ENCODE results near the gene GAS7. TPM values are rescaled to one million over a fixed set of nuclear protein-coding genes. Genes with fewer than 3 reads are reported as not detected.

GAS7 gene
- total RNA-seq, 1 experiment from 2014 or later, result 20.3 TPM

GRCh38 chr17:9982159-9982558 is 216.2 kb downstream of the GAS7 start:
- DNase-seq (ENCODE audit: low read depth), result no peak

DNA sequence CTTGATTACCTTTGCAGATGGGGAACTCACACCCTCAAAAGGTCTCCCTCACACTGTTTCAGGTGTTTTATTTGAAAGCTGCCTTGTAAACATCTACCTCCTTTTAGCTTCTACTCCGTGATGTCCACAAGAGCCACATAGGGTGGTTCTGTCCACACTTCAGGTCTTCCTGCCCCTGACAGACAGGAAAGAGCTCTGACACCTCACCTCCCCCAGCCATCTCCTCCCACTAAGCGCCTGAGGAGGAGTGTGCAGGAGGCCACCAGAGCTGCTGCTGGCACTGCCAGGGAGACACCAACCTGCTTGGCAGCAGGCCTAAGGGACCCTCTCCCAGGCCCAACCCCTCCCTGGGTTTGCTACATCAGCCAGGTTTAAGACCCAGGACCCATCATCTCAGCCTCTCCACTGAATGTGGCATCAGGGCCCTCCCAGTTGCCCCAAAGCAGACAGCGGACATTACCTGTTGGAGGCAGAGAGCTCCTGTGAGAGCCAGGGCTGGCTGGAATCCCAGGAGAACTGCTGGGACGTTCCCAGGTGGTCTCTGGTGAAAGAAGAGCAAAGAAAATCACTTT is 217.0 kb downstream of the GAS7 start:
- no peak for DNase-seq (ENCODE audit: low read depth)

DNA sequence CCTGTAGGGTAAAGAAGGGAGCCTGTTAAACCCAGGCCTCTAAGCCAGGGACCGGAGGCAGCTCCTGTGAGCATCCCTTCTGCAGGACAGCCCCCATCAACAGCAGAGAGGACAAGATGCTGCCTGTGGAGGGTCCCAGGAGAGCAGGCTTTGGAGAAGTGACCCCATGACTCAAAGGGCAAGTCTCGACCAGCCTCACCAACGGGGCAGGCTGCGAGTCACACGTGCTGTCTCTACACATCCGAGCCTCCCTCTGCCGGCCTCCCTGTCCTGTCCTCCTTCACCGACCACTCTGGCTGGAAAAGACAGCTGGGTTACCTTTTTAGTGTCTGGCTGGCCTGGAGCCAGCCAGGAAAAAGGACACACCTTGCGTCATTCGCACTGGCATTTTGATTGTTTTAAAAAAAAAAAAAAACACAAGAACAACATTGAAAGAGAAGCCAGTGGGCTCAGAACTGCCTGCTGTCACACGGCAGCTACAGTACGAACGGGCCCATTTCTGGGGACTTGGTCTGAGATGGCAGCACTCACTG is 218.9 kb downstream of the GAS7 start:
- peak; percentile 27 for DNase-seq (ENCODE audit: low read depth)

GRCh38 chr17:9977180-9977575 is 221.2 kb downstream of the GAS7 start:
- peak; percentile 46 for DNase-seq (ENCODE audit: low read depth)

DNA sequence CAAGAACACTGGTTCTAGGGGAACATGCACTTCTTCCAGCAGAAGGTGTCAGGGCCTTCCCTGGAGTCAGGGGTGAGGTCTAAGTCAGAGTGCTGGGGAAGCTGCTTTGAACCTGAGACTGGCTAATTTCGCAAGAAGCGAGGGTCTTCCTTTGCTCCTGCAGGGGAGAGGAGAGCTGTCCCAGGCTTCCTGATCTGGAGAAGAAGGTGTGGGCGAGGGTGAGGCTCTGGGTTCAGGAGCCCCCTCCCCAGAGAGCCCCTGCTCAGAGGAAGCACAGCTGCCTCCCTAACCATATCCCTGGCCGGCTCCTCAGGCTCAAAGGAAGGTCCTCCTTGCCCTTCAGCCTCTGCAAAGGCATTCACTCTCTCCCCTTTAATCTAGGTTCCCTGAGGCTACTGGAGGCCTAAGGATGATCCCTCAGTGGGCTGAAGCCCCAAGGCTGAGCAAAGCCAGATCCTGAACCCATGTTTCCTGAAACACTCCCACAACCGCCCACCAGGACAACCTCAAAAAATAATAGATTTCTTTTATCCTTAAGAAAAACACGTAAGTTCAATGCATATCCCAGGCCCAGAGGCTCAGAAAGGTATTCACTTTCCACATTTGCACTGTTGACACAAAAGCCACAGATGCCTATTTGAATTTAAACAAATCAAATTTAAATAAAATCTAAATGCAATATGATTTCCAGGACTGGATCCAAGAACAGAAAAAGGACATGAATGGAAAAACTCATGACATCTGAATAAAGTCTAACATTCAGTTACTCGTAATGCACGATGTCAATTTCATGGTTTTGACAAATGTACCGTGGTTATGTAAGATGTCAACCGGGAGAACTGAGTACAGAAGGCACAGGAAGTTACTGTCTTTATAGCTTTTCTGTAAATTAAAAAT is 221.9 kb downstream of the GAS7 start:
- DNase-seq (ENCODE audit: low read depth), result no peak

GRCh38 chr17:9974448-9975381 is 223.7 kb downstream of the GAS7 start:
- DNase-seq (ENCODE audit: low read depth), result no peak

GRCh38 chr17:9973669-9974447 is 224.5 kb downstream of the GAS7 start:
- DNase-seq (ENCODE audit: low read depth), result peak; percentile 50

GRCh38 chr17:9971991-9972390 is 226.4 kb downstream of the GAS7 start:
- DNase-seq (ENCODE audit: low read depth), result peak; percentile 69

- no peak for DNase-seq (ENCODE audit: low read depth)
Observed at GRCh38 chr17:9969301-9969935, 229.0 kb downstream of the GAS7 start.

DNA sequence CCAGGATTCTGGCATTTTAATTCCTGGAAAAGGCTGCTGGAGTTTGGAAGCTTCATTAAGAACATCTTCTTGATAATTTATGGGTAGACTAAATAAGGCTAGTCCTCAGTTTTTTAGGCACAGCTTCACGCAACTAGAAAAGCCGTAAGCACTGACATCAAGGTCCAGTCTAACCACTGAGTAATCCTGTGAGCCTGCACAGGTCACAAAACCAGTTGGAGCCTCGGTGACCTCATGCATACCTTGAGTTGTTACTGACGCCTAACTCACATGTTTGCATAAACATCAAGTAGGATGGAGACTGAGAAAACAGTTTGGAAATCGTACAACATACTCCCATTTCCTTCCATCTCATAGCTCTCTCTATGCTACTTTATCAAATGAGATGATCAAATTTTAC is 229.5 kb downstream of the GAS7 start:
- DNase-seq (ENCODE audit: low read depth), result no peak

GRCh38 chr17:9968008-9968407 is 230.4 kb downstream of the GAS7 start:
- DNase-seq (ENCODE audit: low read depth), result no peak

GRCh38 chr17:9959377-9959981 is 238.9 kb downstream of the GAS7 start:
- no peak for DNase-seq (ENCODE audit: low read depth)

DNA sequence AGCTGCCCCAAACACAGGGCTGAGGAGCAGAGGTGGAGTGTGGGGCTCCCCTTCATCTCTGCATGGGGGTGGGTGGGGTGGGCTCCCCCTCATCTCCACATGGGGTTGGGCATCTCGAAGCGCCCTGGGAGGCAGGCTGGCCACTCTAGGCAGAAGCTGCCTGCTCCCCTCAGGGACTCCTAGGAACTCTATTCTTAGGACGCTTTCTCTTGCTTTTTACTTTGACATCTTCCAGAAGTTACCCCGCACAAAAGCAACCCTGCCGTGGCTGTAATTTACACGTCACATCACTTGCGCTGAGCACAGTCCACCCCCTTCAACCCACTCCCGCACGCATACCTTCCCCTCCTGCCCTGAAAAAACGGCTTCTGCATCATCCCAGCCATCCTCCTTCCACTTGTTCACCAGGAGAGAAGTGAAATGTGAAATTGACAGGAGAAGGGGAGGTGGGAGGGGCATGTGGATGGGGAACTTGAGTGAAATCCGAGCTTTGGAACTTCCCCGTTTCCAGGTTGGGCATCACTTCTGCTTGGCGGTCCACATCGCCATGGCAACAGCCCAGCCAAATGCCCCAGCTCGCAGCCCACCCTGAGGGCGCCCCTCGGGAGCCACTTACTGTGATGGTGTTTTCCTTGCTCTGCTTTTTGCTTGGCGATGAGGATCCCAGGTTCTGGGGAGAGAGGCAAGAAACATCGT is 239.7 kb downstream of the GAS7 start:
- no peak for DNase-seq (ENCODE audit: low read depth)

- no peak for DNase-seq (ENCODE audit: low read depth)
Observed at GRCh38 chr17:9957244-9957643, 241.2 kb downstream of the GAS7 start.

DNA sequence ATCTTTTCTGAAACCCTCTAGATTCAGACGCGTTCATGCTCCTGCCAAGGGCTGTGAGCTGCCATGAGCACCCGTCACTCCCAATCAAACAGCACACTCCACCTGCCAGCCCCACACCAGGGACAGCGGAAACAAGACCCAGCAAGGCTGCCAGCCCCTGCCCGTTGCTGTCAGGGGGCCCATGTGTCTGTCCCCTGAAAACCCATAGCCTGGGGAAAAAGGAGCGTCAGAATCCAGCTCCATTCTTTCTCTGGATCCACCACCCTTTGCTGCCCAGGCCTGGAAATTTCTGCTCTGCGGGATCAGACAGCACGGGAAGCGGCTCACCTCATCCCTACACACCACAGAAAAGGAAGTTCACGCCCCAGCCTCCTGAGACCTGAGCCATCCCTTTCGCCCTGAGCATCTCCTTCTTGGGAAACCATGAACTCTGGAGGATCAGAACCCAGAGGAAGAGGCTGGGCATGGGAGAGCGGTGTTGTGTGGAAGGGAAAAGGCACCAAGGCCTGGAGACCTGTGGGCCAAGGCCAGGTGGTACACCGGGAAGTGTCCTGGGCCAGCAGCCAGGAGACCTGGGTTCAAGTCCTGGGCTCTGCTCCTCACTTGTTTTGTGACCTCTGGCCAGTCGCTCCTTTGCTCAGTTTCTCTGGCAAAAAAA is 241.8 kb downstream of the GAS7 start:
- DNase-seq (ENCODE audit: low read depth), result no peak

GRCh38 chr17:9953492-9953891 is 244.9 kb downstream of the GAS7 start:
- no peak for DNase-seq (ENCODE audit: low read depth)

GRCh38 chr17:9951803-9952202 is 246.6 kb downstream of the GAS7 start:
- no peak for DNase-seq (ENCODE audit: low read depth)

DNA sequence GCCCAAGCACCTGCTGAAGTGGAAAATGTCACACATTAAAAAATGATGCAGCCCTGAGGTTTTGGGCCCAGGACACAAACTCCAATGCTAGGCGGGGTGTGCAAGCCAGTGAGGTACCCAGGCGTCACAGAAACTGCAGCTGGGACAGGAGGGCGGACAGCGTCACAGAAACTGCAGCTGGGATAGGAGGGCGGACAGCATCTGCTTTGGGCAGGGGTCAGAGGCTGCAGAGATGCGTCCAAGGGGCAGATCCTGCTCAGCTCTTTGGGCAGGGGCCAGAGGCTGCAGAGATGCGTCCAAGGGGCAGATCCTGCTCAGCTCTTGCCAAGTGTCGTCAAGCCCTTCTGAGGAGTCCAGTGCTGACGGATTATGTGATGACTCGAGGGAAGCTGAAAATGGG is 249.5 kb downstream of the GAS7 start:
- DNase-seq (ENCODE audit: low read depth), result no peak

GRCh38 chr17:9944704-9945103 is 253.7 kb downstream of the GAS7 start:
- no peak for DNase-seq (ENCODE audit: low read depth)

Data from RPMI7951 (cell line).